Memory B cell (primary cell): Measurements from ENCODE around the gene SFXN5.
"Not testable (repeated sequence)": the region's sequence is repeated elsewhere in the genome, so short reads cannot be mapped to it uniquely, and the experiment has no call there.

ENCODE experiments used
- ATAC-seq: fragments of 150-1000 bp; cut with Tn5 transposase; 2 replicates; pipeline ENCODE4 v1.10.0; 2021; ENCODE audit warnings: low read depth, mild to moderate bottlenecking, moderate library complexity
- DNase-seq, 2 donors: peaks; one replicate each; pipeline ENCODE4 v3.0.0; 2022; ENCODE audit warnings: low spot score in 2 of 2
- H3K27ac Mint-ChIP-seq: one replicate; pipeline ENCODE4 v1.8.0; 2022; ENCODE audit warnings: mild to moderate bottlenecking, moderate library complexity, mixed read lengths
- H3K27me3 Mint-ChIP-seq: one replicate; pipeline ENCODE4 v1.8.0; 2022; ENCODE audit warnings: mixed read lengths
- H3K36me3 Mint-ChIP-seq: one replicate; pipeline ENCODE4 v1.8.0; 2022; ENCODE audit warnings: mild to moderate bottlenecking, mixed read lengths
- H3K4me1 Mint-ChIP-seq: one replicate; pipeline ENCODE4 v1.8.0; 2022; ENCODE audit warnings: mixed read lengths
- H3K4me3 Mint-ChIP-seq: one replicate; pipeline ENCODE4 v1.8.0; 2022; ENCODE audit warnings: mild to moderate bottlenecking, moderate library complexity, mixed read lengths
- H3K9me3 Mint-ChIP-seq: one replicate; pipeline ENCODE4 v1.8.0; 2022; ENCODE audit warnings: mixed read lengths

Gene SFXN5

GRCh38 chr2:73076701-73077423 lies 5.3 kb upstream of the SFXN5 start:
- H3K4me3 Mint-ChIP-seq: no peak overlapping the region
- DNase-seq: no peak
- ATAC-seq: no peak
- peaks cover 4% of the 10 kb centered on the region for H3K4me1 Mint-ChIP-seq
- no peak overlapping the region for H3K27ac Mint-ChIP-seq
- H3K27me3 Mint-ChIP-seq: peaks cover 5% of the 10 kb centered on the region
- H3K36me3 Mint-ChIP-seq: no peaks in the 10 kb centered on the region
- no peaks in the 10 kb centered on the region for H3K9me3 Mint-ChIP-seq

- H3K27ac Mint-ChIP-seq: no peak overlapping the region
- DNase-seq (no peak), ATAC-seq (no peak)
- no peak overlapping the region for H3K4me3 Mint-ChIP-seq
- H3K4me1 Mint-ChIP-seq: peaks cover 4% of the 10 kb centered on the region
- no peaks in the 10 kb centered on the region for H3K9me3 Mint-ChIP-seq
- no peaks in the 10 kb centered on the region for H3K36me3 Mint-ChIP-seq
- H3K27me3 Mint-ChIP-seq: peaks cover 5% of the 10 kb centered on the region
Measured at GRCh38 chr2:73075477-73076373, 4.2 kb upstream of the SFXN5 start.

- H3K36me3 Mint-ChIP-seq: no peaks in the 10 kb centered on the region
- no peak for DNase-seq
- H3K27ac Mint-ChIP-seq: no peak overlapping the region
- H3K9me3 Mint-ChIP-seq: no peaks in the 10 kb centered on the region
- ATAC-seq: no peak
- H3K4me3 Mint-ChIP-seq: no peak overlapping the region
- peaks cover 4% of the 10 kb centered on the region for H3K27me3 Mint-ChIP-seq
- peaks cover 13% of the 10 kb centered on the region for H3K4me1 Mint-ChIP-seq
Measured at GRCh38 chr2:73074110-73075069, 2.9 kb upstream of the SFXN5 start.

GRCh38 chr2:73072416-73072815 lies 904 bp upstream of the SFXN5 start:
- DNase-seq (no peak), ATAC-seq (no peak)
- Mint-ChIP-seq H3K27ac (peak overlapping the region; percentile 89), H3K4me3 (peak overlapping the region; percentile 92), H3K9me3 (no peaks in the 10 kb centered on the region), H3K4me1 (peaks cover 19% of the 10 kb centered on the region), H3K36me3 (no peaks in the 10 kb centered on the region), H3K27me3 (peaks cover 2% of the 10 kb centered on the region)

GRCh38 chr2:73072129-73072395 lies 550 bp upstream of the SFXN5 start:
- no peak for DNase-seq

GRCh38 chr2:73070643-73071359 lies 711 bp downstream of the SFXN5 start:
- Mint-ChIP-seq H3K4me3 (peak overlapping the region; percentile 92), H3K9me3 (no peaks in the 10 kb centered on the region), H3K4me1 (peaks cover 22% of the 10 kb centered on the region), H3K27ac (peak overlapping the region; percentile 89), H3K36me3 (no peaks in the 10 kb centered on the region), H3K27me3 (no peaks in the 10 kb centered on the region)
- ATAC-seq (peak; percentile 0), DNase-seq (peak in 1 of 2 donors; percentile 13)

More at GRCh38 chr2:73072129-73072395, 550 bp upstream of the SFXN5 start:
- peak overlapping the region; percentile 92 for H3K4me3 Mint-ChIP-seq
- H3K27me3 Mint-ChIP-seq: no peaks in the 10 kb centered on the region
- no peak for ATAC-seq
- no peaks in the 10 kb centered on the region for H3K9me3 Mint-ChIP-seq
- peaks cover 19% of the 10 kb centered on the region for H3K4me1 Mint-ChIP-seq
- no peaks in the 10 kb centered on the region for H3K36me3 Mint-ChIP-seq
- peak overlapping the region; percentile 89 for H3K27ac Mint-ChIP-seq

- Mint-ChIP-seq H3K36me3 (no peaks in the 10 kb centered on the region), H3K4me1 (peaks cover 22% of the 10 kb centered on the region), H3K9me3 (no peaks in the 10 kb centered on the region), H3K4me3 (peak overlapping the region; percentile 92), H3K27ac (peak overlapping the region; percentile 45), H3K27me3 (no peaks in the 10 kb centered on the region)
- DNase-seq (peak in 1 of 2 donors; percentile 14), ATAC-seq (no peak)
Measured at GRCh38 chr2:73069855-73070642, 1.5 kb downstream of the SFXN5 start.

- peak overlapping the region; percentile 92 for H3K4me3 Mint-ChIP-seq
- H3K36me3 Mint-ChIP-seq: no peaks in the 10 kb centered on the region
- no peak overlapping the region for H3K27ac Mint-ChIP-seq
- no peaks in the 10 kb centered on the region for H3K27me3 Mint-ChIP-seq
- ATAC-seq: no peak
- DNase-seq: no peak
- peaks cover 22% of the 10 kb centered on the region for H3K4me1 Mint-ChIP-seq
- no peaks in the 10 kb centered on the region for H3K9me3 Mint-ChIP-seq
Measured at GRCh38 chr2:73069041-73069854, 2.3 kb downstream of the SFXN5 start.

- DNase-seq: no peak
- peaks cover 22% of the 10 kb centered on the region for H3K4me1 Mint-ChIP-seq
- no peak overlapping the region for H3K27ac Mint-ChIP-seq
- H3K9me3 Mint-ChIP-seq: no peaks in the 10 kb centered on the region
- peaks cover 2% of the 10 kb centered on the region for H3K36me3 Mint-ChIP-seq
- no peak overlapping the region for H3K4me3 Mint-ChIP-seq
- H3K27me3 Mint-ChIP-seq: no peaks in the 10 kb centered on the region
- no peak for ATAC-seq
Measured at GRCh38 chr2:73068147-73068546, 3.4 kb downstream of the SFXN5 start.

- Mint-ChIP-seq H3K36me3 (peaks cover 2% of the 10 kb centered on the region), H3K9me3 (no peaks in the 10 kb centered on the region), H3K4me3 (no peak overlapping the region), H3K27ac (no peak overlapping the region), H3K27me3 (no peaks in the 10 kb centered on the region), H3K4me1 (peaks cover 22% of the 10 kb centered on the region)
- no peak for DNase-seq
- ATAC-seq: no peak
Measured at GRCh38 chr2:73067043-73067442, 4.5 kb downstream of the SFXN5 start.

- not testable (repeated sequence) for H3K4me3 Mint-ChIP-seq, H3K36me3 Mint-ChIP-seq, H3K27me3 Mint-ChIP-seq, H3K9me3 Mint-ChIP-seq, H3K27ac Mint-ChIP-seq, ATAC-seq, DNase-seq
- H3K4me1 Mint-ChIP-seq: peaks cover 17% of the 10 kb centered on the region
Measured at GRCh38 chr2:73065070-73065469, 6.4 kb downstream of the SFXN5 start.
